Fibroblast of lung (primary cell): ENCODE measurements around the gene VPS54.

Source experiments
- CTCF ChIP-seq, 2 donors: IDR thresholded peaks in 1 of 2; conservative IDR thresholded peaks in 1 of 2; 1 replicate in 1 of 2; 2 replicates in 1 of 2; pipeline ENCODE4 v1.5.1; 2011 to 2012; ENCODE audit warnings: low read length in 2 of 2, control low read depth in 1 of 2, inconsistent platforms in 1 of 2, low read depth in 1 of 2, mild to moderate bottlenecking in 1 of 2
- EZH2 ChIP-seq: IDR thresholded peaks from 2 replicates; pipeline ENCODE4 v1.5.1; 2012; ENCODE audit warnings: low read length, control low read depth, mild to moderate bottlenecking; ENCODE audit errors: missing control alignments

- TF ChIP-seq EZH2 (no peak), CTCF (conservative IDR thresholded peaks at IDR 0.05 in 1 of 2, IDR thresholded peaks at IDR 0.05 in 1 of 2; ENCODE audit: low read depth in 1 of 2, low read length in 2 of 2) (no peak)
These were observed 173.4 kb downstream of the VPS54 start for GRCh38 chr2:63845866-63846265.
